HG03060 (cell line): ENCODE results near the gene SLC39A11.
"Not testable (repeated sequence)": the region's sequence is repeated elsewhere in the genome, so short reads cannot be mapped to it uniquely, and the experiment has no call there.

Source experiments
- ATAC-seq: cut with Tn5 transposase; IDR thresholded peaks from one replicate; pipeline ENCODE4 v1.9.1; 2021; ENCODE audit warnings: low read depth, moderate number of reproducible peaks; ENCODE audit not compliant: unreplicated experiment

Gene SLC39A11

DNA sequence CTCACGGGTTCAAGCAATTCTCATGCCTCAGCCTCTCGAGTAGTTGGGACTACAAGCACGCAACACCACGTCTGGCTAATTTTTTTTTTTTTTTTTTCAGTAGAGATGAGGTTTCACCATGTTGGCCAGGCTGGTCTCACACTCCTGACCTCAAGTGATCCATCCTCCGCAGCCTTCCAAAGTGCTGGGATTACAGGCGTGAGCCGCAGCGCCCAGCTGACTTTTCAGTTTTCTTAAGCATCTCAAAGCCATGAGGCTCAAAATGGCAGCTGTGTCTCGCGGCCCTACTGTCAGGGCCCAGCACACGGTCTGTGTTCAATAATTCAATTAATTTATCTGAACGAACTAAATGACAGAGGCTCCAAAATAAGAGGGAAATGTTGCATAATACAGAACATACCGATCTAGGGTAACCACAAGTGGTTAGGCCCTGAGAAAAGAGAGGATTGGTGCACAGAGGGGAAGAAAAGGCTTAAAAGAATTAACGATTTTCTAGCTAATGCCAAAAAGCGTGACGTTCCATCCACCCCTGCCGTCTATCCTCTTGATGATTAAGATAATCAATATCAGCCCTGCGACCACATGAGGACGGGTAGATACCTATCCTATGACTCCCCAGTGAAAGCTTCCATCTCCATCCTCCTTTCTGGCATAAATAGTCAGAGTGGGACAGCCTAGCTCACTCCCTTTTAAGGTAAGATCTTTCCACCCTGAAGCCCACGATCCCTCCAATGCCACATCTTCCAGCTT lies 136.9 kb downstream of the SLC39A11 start:
- ATAC-seq: no peak

DNA sequence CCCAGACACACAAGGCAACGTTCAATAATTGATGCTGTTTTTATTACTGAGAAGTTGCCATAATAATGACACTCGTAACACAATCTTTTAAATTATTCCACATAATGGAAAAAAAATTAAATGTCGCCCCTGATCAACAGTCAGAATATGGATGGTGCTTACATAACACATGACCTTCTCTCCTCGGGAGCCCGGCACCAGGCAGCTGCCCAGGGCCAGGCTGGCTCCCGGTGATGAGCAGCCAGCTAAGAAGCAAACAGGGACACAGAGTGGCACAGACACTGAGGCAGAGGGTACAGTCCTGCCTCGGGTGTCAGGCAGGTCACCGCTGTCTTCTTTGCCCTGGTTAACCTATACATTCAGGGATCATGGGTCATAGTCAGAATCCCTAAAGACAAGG lies 137.9 kb downstream of the SLC39A11 start:
- ATAC-seq: no peak

GRCh38 chr17:72953621-72954020 lies 138.9 kb downstream of the SLC39A11 start:
- no peak for ATAC-seq

DNA sequence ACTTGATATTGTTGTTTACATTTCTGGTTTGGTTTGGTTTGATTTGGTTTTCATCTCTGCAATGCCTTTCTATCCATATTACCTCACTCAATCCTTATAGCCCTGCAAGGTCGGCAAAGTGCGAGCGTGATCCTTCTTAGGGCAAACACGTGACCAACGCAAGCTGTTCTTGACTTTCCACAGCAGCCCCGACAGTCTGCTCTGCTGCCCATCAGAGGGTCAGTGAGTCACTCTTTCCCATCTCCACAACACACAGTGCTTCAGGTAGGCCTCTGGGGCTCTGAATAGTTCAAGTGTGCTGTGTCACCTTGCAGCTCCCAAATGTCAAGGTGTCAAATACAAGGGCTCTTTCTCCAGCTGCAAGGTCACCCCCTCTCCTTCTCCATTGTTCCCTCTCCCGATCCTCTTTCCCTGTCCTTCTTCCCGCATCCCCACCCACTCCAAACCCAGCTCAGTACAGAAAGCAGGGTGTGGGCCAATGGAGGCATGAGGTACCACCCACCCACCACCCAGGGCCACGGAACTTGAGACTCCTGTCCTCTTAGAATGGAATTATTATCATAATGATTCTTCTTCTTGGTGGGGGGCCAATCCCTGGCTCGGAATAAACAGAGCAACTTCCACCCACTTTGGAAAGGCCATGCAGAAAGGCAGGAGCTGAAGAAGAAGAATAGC lies 139.7 kb downstream of the SLC39A11 start:
- ATAC-seq: no peak

DNA sequence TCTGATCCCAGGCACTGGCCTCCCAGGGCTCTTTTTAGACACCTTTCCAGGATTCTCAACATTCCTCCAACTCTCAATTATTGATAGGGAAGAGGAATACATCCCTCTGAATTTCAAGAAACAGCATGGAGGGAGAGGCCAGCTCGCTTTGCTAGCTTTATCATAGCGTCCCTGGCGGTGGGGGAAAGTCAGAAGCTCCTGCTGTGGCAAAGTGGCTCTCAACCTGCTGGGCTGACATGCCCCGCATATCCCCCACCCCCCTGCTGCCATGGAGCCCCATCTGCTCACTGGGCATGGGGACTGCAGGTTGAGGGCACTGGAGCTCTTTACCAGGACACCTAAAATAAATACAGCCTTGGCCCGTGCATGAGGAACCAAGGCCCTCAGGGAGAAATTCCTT lies 140.3 kb downstream of the SLC39A11 start:
- no peak for ATAC-seq

GRCh38 chr17:72950242-72950931 lies 142.1 kb downstream of the SLC39A11 start:
- ATAC-seq: no peak

- ATAC-seq: no peak
These were observed 144.4 kb downstream of the SLC39A11 start for GRCh38 chr17:72948115-72948514.

DNA sequence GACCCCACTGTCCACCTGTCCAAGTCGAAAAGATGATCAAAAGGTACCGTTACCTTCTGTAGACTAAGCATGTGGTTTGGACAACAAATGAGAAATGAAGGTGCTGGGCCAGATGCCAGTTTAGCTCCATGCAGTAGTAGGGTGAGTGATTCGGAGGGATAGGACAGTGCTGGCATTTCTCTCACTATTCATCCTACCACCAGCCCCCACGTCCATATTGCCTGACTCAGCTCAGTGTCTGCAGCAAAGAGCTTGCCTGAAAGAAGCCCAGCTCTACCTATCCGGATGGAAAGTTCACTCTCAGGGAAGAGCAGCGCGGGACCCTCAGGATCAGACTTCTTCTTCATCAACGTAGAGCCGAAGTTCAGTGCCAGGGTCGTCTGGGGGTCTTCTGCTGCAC lies 145.0 kb downstream of the SLC39A11 start:
- ATAC-seq: no peak

- no peak for ATAC-seq
These were observed 145.8 kb downstream of the SLC39A11 start for GRCh38 chr17:72946696-72947095.

- ATAC-seq: no peak
These were observed 146.3 kb downstream of the SLC39A11 start for GRCh38 chr17:72946156-72946555.

DNA sequence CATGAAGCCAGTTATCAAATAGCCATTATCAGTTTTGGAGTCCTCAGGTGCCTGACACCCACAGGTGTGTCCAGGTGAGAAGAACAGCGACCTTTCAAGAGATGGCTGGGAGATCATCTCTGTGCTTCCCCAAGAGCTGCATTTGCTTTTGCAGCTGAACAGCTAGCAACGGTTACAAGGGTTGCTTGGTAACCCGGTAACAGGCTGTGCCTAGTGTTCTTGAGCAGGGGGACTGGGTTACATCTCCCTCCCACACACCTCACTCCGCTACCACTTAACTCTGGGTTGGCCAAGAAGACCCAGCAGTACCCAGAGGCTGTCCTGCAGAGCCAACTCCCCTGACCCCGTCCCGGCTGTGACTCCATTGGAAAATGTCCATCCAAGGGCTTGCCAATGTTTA lies 147.0 kb downstream of the SLC39A11 start:
- ATAC-seq: no peak

GRCh38 chr17:72943826-72944689 lies 148.4 kb downstream of the SLC39A11 start:
- ATAC-seq: no peak

DNA sequence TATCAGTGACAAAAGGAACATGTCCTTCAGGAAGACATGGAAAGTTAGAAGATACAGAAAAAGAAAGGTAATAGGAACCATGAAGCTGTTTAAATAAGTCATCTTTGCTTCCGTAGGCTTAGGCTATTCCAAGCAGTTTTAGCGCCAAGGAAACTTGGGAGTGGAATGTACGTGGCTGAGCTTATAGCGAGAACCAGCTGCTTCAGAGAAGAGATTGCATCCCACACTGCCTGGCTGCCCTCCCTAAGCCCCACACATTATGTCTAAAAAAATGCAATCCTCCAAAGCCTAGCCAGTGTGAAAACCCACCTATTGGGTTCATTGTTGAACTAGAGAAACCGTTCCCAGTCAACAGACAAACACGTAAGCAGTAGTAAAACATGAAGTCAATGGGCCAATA lies 149.9 kb downstream of the SLC39A11 start:
- ATAC-seq: no peak

- no peak for ATAC-seq
These were observed 152.0 kb downstream of the SLC39A11 start for GRCh38 chr17:72940496-72940895.

GRCh38 chr17:72938482-72938881 lies 154.0 kb downstream of the SLC39A11 start:
- ATAC-seq: no peak

DNA sequence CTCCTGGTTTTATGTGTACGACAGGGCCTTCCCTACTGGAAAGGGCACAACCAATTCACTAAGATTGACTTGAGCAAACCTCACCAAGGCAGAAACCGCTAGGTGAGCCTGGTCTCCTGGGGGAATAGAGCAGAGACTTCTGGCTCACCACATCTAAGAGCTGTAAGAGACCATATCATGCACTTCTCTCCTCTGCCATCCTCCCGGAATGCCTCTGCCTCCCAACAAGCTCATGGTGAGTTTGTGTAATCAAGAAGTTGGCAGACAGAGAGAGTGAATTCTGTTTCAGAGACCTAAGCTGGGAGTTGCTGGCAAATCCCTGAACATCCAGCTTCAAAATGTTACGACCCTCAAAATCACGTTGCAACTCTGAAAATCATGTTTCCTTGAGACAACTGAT lies 154.8 kb downstream of the SLC39A11 start:
- no peak for ATAC-seq

- not testable (repeated sequence) for ATAC-seq
These were observed 155.2 kb downstream of the SLC39A11 start for GRCh38 chr17:72937254-72937653.

DNA sequence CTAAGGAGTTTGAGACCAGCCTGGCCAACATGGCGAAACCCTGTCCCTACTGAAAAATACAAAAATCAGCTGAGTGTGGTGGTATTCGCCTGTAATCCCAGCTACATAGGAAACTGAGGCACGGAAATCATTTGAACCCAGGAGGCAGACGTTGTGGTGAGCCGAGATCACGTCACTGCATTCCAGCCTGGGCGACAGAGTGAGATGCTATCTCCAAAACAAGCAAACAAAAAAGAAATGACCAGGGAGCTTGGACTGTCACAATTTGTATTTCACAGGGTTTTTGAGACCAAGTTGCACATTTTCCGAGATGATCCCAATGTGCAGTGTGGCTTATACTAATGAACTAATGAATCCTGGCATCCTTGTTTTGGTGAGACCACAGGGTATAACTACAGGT lies 156.5 kb downstream of the SLC39A11 start:
- ATAC-seq: no peak

GRCh38 chr17:72934927-72935326 lies 157.6 kb downstream of the SLC39A11 start:
- no peak for ATAC-seq

DNA sequence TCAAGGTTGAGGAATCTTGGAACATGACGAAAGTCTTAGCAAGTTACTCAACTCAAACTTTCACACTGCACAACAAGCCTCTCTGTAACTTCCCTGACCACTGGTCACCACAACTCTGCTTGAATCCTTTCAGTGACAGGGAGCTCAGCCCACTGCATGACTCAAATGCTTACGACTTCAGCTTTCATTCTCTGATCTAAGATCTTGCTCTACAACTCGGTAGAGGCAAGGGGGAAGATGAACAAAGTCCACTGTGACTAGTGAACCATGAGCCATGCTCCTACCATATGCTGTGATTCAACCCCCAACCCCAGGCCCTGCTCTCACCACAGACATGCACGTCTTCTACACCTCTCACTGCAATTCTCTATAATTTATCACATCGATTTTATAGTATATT lies 160.9 kb downstream of the SLC39A11 start:
- no peak for ATAC-seq

GRCh38 chr17:72931163-72931562 lies 161.3 kb downstream of the SLC39A11 start:
- ATAC-seq: no peak
